Stimulated activated naive B cell treated with anti-CD40 and anti-IgM and Interleukin-4, amounts not matched to agents 10 μg/mL and 1 μg/mL and 100 μg/mL, for 72 hours (primary cell): Measurements from ENCODE around the gene EXOSC5.
"Not testable (repeated sequence)": the region's sequence is repeated elsewhere in the genome, so short reads cannot be mapped to it uniquely, and the experiment has no call there.

Experiments
- ATAC-seq, 2 donors: fragments of 150-1000 bp; cut with Tn5 transposase; replicated peaks; 2 replicates each; pipeline ENCODE4 v1.10.0; 2021; ENCODE audit warnings: moderate library complexity in 1 of 2
- DNase-seq: peaks from one replicate; pipeline ENCODE4 v3.0.0; 2021
- H3K27ac Mint-ChIP-seq: one replicate; pipeline ENCODE4 v1.8.0; 2022; ENCODE audit warnings: mild to moderate bottlenecking, mixed read lengths
- H3K27me3 Mint-ChIP-seq, 2 donors: one replicate each; pipeline ENCODE4 v1.8.0; 2022; ENCODE audit warnings: mixed read lengths in 2 of 2
- H3K36me3 Mint-ChIP-seq, 2 donors: one replicate each; pipeline ENCODE4 v1.8.0; 2022; ENCODE audit warnings: mixed read lengths in 2 of 2, mild to moderate bottlenecking in 1 of 2
- H3K4me1 Mint-ChIP-seq, 2 donors: one replicate each; pipeline ENCODE4 v1.8.0; 2022; ENCODE audit warnings: mixed read lengths in 2 of 2, mild to moderate bottlenecking in 1 of 2
- H3K4me3 Mint-ChIP-seq, 2 donors: one replicate each; pipeline ENCODE4 v1.8.0; 2022; ENCODE audit warnings: mild to moderate bottlenecking in 2 of 2, mixed read lengths in 2 of 2, moderate library complexity in 1 of 2
- H3K9me3 Mint-ChIP-seq, 2 donors: one replicate each; pipeline ENCODE4 v1.8.0; 2022; ENCODE audit warnings: mixed read lengths in 2 of 2, mild to moderate bottlenecking in 1 of 2

EXOSC5 gene

GRCh38 chr19:41420101-41420880 is 23.1 kb upstream of the EXOSC5 start:
- Mint-ChIP-seq H3K4me1 (peaks cover 0 to 3% of the 10 kb centered on the region in 2 donors), H3K9me3 (no peaks in the 10 kb centered on the region), H3K36me3 (peaks cover 37 to 47% of the 10 kb centered on the region in 2 donors), H3K27me3 (no peaks in the 10 kb centered on the region), H3K4me3 (no peak overlapping the region), H3K27ac (peak overlapping the region; percentile 4)
- DNase-seq (no peak), ATAC-seq (no peak)

GRCh38 chr19:41416194-41416674 is 19.1 kb upstream of the EXOSC5 start:
- no peak for ATAC-seq
- peaks cover 39 to 51% of the 10 kb centered on the region in 2 donors for H3K36me3 Mint-ChIP-seq
- no peaks in the 10 kb centered on the region for H3K9me3 Mint-ChIP-seq
- no peaks in the 10 kb centered on the region for H3K27me3 Mint-ChIP-seq
- H3K4me1 Mint-ChIP-seq = no peaks in the 10 kb centered on the region
- no peak overlapping the region for H3K27ac Mint-ChIP-seq
- no peak overlapping the region for H3K4me3 Mint-ChIP-seq
- DNase-seq = no peak

- Mint-ChIP-seq H3K36me3 (peaks cover 36 to 51% of the 10 kb centered on the region in 2 donors), H3K4me1 (peaks cover 2% of the 10 kb centered on the region in 2 donors), H3K4me3 (no peak overlapping the region), H3K27me3 (no peaks in the 10 kb centered on the region), H3K9me3 (no peaks in the 10 kb centered on the region), H3K27ac (no peak overlapping the region)
- ATAC-seq = no peak
- no peak for DNase-seq
Measured at GRCh38 chr19:41415154-41415571, 18.0 kb upstream of the EXOSC5 start.

GRCh38 chr19:41414461-41414860 is 17.3 kb upstream of the EXOSC5 start:
- no peak for ATAC-seq
- Mint-ChIP-seq H3K36me3 (peaks cover 31 to 53% of the 10 kb centered on the region in 2 donors), H3K4me1 (peaks cover 6 to 9% of the 10 kb centered on the region in 2 donors), H3K27ac (peak overlapping the region; percentile 5), H3K27me3 (no peaks in the 10 kb centered on the region), H3K4me3 (no peak overlapping the region), H3K9me3 (no peaks in the 10 kb centered on the region)
- DNase-seq = no peak

DNA sequence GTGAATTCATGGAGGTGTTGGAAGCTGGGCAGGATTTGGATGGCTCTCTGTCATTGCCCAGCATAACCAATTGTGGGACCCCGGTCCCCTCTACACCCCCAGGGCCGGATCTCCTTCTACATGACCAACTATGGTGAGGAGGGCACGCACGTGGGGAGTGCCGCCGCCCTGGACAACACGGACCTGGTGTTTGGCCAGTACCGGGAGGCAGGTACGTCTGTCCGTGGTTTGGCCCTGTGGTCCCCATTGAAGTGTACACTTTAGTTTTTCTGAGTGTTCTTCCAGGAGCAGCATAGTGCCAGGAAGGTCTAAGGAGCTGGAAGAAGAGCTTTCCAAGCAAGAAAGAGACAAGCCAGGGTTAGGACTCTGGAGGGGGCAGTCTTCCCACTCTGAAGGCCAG is 16.8 kb upstream of the EXOSC5 start:
- no peak for DNase-seq
- Mint-ChIP-seq H3K9me3 (no peaks in the 10 kb centered on the region), H3K4me1 (peaks cover 10 to 14% of the 10 kb centered on the region in 2 donors), H3K4me3 (no peak overlapping the region), H3K27ac (no peak overlapping the region), H3K36me3 (peaks cover 28 to 48% of the 10 kb centered on the region in 2 donors), H3K27me3 (no peaks in the 10 kb centered on the region)
- ATAC-seq = no peak

GRCh38 chr19:41412953-41413352 is 15.8 kb upstream of the EXOSC5 start:
- no peaks in the 10 kb centered on the region for H3K9me3 Mint-ChIP-seq

GRCh38 chr19:41411968-41412265 is 14.8 kb upstream of the EXOSC5 start:
- no peak overlapping the region for H3K27ac Mint-ChIP-seq
- no peaks in the 10 kb centered on the region for H3K27me3 Mint-ChIP-seq
- H3K4me1 Mint-ChIP-seq = peaks cover 12 to 17% of the 10 kb centered on the region in 2 donors
- peaks cover 27 to 42% of the 10 kb centered on the region in 2 donors for H3K36me3 Mint-ChIP-seq
- H3K9me3 Mint-ChIP-seq = no peaks in the 10 kb centered on the region
- H3K4me3 Mint-ChIP-seq = no peak overlapping the region
- DNase-seq = no peak
- no peak for ATAC-seq

More at GRCh38 chr19:41412953-41413352, 15.8 kb upstream of the EXOSC5 start:
- no peak overlapping the region for H3K4me3 Mint-ChIP-seq
- no peak overlapping the region for H3K27ac Mint-ChIP-seq
- H3K27me3 Mint-ChIP-seq = no peaks in the 10 kb centered on the region
- H3K4me1 Mint-ChIP-seq = peaks cover 10 to 17% of the 10 kb centered on the region in 2 donors
- DNase-seq = no peak
- peaks cover 27 to 44% of the 10 kb centered on the region in 2 donors for H3K36me3 Mint-ChIP-seq
- no peak for ATAC-seq

GRCh38 chr19:41411100-41411967 is 14.2 kb upstream of the EXOSC5 start:
- H3K27ac Mint-ChIP-seq = no peak overlapping the region
- no peak for ATAC-seq
- H3K4me1 Mint-ChIP-seq = peaks cover 12 to 17% of the 10 kb centered on the region in 2 donors
- no peaks in the 10 kb centered on the region for H3K9me3 Mint-ChIP-seq
- no peak for DNase-seq
- H3K27me3 Mint-ChIP-seq = no peaks in the 10 kb centered on the region
- no peak overlapping the region for H3K4me3 Mint-ChIP-seq
- peaks cover 26 to 41% of the 10 kb centered on the region in 2 donors for H3K36me3 Mint-ChIP-seq

DNA sequence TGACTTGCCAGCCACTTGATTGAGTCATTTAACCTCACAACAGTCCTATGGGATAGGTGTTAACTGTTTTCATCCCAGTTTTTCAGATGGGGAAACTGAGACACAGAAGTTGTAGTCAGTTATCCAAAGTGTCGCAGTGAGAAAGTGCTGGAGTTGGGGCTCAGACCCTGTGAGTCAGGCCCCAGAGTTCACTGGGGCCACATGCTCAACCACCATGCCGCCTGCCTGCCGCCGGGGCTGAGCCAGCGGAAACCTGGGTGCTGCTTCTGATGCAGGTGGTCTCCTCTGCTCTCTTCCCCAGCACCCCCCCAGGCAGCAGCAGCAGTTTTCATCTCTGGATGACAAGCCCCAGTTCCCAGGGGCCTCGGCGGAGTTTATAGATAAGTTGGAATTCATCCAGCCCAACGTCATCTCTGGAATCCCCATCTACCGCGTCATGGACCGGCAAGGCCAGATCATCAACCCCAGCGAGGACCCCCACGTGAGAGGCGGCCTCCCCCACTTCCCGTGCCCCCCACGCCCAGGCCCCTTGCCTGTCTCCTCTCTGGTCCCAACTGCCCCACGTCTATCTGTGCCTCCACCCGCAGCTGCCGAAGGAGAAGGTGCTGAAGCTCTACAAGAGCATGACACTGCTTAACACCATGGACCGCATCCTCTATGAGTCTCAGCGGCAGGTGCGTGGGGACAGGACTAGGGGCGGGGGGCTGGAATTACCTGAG is 13.3 kb upstream of the EXOSC5 start:
- DNase-seq = no peak
- Mint-ChIP-seq H3K27me3 (no peaks in the 10 kb centered on the region), H3K36me3 (peaks cover 23 to 39% of the 10 kb centered on the region in 2 donors), H3K4me3 (no peak overlapping the region), H3K4me1 (peaks cover 12 to 17% of the 10 kb centered on the region in 2 donors), H3K27ac (no peak overlapping the region), H3K9me3 (no peaks in the 10 kb centered on the region)
- ATAC-seq = no peak

GRCh38 chr19:41409288-41409687 is 12.1 kb upstream of the EXOSC5 start:
- Mint-ChIP-seq H3K27me3 (no peaks in the 10 kb centered on the region), H3K4me1 (peaks cover 16 to 17% of the 10 kb centered on the region in 2 donors), H3K36me3 (peaks cover 20 to 32% of the 10 kb centered on the region in 2 donors), H3K9me3 (no peaks in the 10 kb centered on the region), H3K27ac (no peak overlapping the region), H3K4me3 (no peak overlapping the region)
- ATAC-seq (no peak), DNase-seq (no peak)

DNA sequence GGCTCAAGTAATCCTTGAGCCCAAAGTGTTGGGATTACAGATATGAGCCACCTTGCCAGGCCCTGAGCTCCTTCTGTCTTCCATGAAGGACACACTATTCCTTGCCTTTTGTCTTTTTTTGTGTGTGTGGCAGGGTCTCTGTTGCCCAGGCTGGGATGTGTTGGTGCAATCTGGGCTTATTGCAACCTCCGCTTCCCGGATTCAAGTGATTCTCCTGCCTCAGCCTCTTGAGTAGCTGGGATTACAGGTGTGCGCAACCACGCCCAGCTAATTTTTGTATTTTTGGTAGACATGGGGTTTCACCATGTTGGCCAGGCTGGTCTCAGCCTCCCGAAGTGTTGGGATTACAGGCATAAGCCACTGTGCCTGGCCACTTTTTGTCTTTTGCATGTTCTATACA is 11.7 kb upstream of the EXOSC5 start:
- not testable (repeated sequence) for ATAC-seq, H3K9me3 Mint-ChIP-seq, H3K27me3 Mint-ChIP-seq, H3K4me3 Mint-ChIP-seq, DNase-seq, H3K27ac Mint-ChIP-seq
- Mint-ChIP-seq H3K36me3 (peaks cover 15 to 28% of the 10 kb centered on the region in 2 donors), H3K4me1 (peaks cover 16 to 17% of the 10 kb centered on the region in 2 donors)

GRCh38 chr19:41408256-41408655 is 11.1 kb upstream of the EXOSC5 start:
- H3K4me1 Mint-ChIP-seq = peaks cover 18% of the 10 kb centered on the region in 2 donors
- ATAC-seq (no peak), DNase-seq (no peak)
- H3K36me3 Mint-ChIP-seq = peaks cover 11 to 22% of the 10 kb centered on the region in 2 donors
- no peak overlapping the region for H3K27ac Mint-ChIP-seq
- no peak overlapping the region for H3K4me3 Mint-ChIP-seq
- no peaks in the 10 kb centered on the region for H3K9me3 Mint-ChIP-seq
- H3K27me3 Mint-ChIP-seq = no peaks in the 10 kb centered on the region

GRCh38 chr19:41407271-41407670 is 10.1 kb upstream of the EXOSC5 start:
- Mint-ChIP-seq H3K27me3 (no peaks in the 10 kb centered on the region), H3K4me1 (peaks cover 18 to 23% of the 10 kb centered on the region in 2 donors), H3K27ac (no peak overlapping the region), H3K9me3 (no peaks in the 10 kb centered on the region), H3K36me3 (peaks cover 9 to 20% of the 10 kb centered on the region in 2 donors), H3K4me3 (no peak overlapping the region)
- DNase-seq (no peak), ATAC-seq (no peak)

- peaks cover 20 to 34% of the 10 kb centered on the region in 2 donors for H3K4me1 Mint-ChIP-seq
- H3K4me3 Mint-ChIP-seq = no peak overlapping the region
- DNase-seq (no peak), ATAC-seq (no peak)
- no peak overlapping the region for H3K27ac Mint-ChIP-seq
- H3K9me3 Mint-ChIP-seq = no peaks in the 10 kb centered on the region
- H3K36me3 Mint-ChIP-seq = peaks cover 14 to 19% of the 10 kb centered on the region in 2 donors
- no peaks in the 10 kb centered on the region for H3K27me3 Mint-ChIP-seq
Measured at GRCh38 chr19:41405776-41406175, 8.6 kb upstream of the EXOSC5 start.
